HepG2 (cell line): ENCODE results near the gene DNAJC7. TPM values are rescaled to one million over a fixed set of nuclear protein-coding genes. Genes with fewer than 3 reads are reported as not detected.

Experiments
- ARID5B ChIP-seq: IDR thresholded peaks from 2 replicates; pipeline ENCODE4 v1.4.0; 2020; ENCODE audit warnings: mild to moderate bottlenecking, missing genetic modification reagents
- ATRX ChIP-seq: sonication (generic); formaldehyde crosslinking; IDR thresholded peaks from 2 replicates; pipeline ENCODE4 v1.4.0; 2020; ENCODE audit warnings: missing genetic modification reagents, borderline replicate concordance
- CENPBD1 ChIP-seq: sonication (generic); formaldehyde crosslinking; IDR thresholded peaks from 2 replicates; pipeline ENCODE4 v1.8.0; 2022; ENCODE audit warnings: missing genetic modification reagents, low read depth, mild to moderate bottlenecking, borderline replicate concordance
- CHCHD3 ChIP-seq: sonication (generic); formaldehyde crosslinking; IDR thresholded peaks from 2 replicates; pipeline ENCODE4 v1.8.0; 2022; ENCODE audit warnings: mild to moderate bottlenecking, missing genetic modification reagents, moderate library complexity
- CHD4 ChIP-seq: fragments of 200-600 bp; sonication (generic); IDR thresholded peaks from 2 replicates; pipeline ENCODE4 v1.7.0; 2017; ENCODE audit warnings: mild to moderate bottlenecking, low read length, borderline replicate concordance
- FOXC1 ChIP-seq: sonication (generic); formaldehyde crosslinking; IDR thresholded peaks from 2 replicates; pipeline ENCODE4 v1.8.0; 2022; ENCODE audit warnings: mild to moderate bottlenecking, missing genetic modification reagents, borderline replicate concordance
- KDM2A ChIP-seq: sonication (generic); formaldehyde crosslinking; IDR thresholded peaks from 2 replicates; pipeline ENCODE4 v1.4.0; 2020; ENCODE audit warnings: low read depth, missing genetic modification reagents, borderline replicate concordance
- NFE2L2 ChIP-seq: fragments of 150-350 bp; IDR thresholded peaks from 2 replicates; pipeline ENCODE4 v1.6.1; 2014; ENCODE audit warnings: low read length
- PATZ1 ChIP-seq: sonication (generic); formaldehyde crosslinking; IDR thresholded peaks from 2 replicates; pipeline ENCODE4 v1.4.0; 2020; ENCODE audit warnings: missing genetic modification reagents
- RAD21 ChIP-seq: fragments of 450-650 bp; formaldehyde crosslinking; IDR thresholded peaks from 2 replicates; pipeline ENCODE4 v1.5.0; 2020; ENCODE audit warnings: mild to moderate bottlenecking
- SSRP1 ChIP-seq: IDR thresholded peaks from 2 replicates; pipeline ENCODE4 v1.6.1; 2016; ENCODE audit warnings: control low read depth
- ZNF296 ChIP-seq: sonication (generic); formaldehyde crosslinking; conservative IDR thresholded peaks from 2 replicates; pipeline ENCODE4 v1.5.0; 2020; ENCODE audit warnings: mild to moderate bottlenecking, missing genetic modification reagents
- ZNF414 ChIP-seq: sonication (generic); formaldehyde crosslinking; IDR thresholded peaks from 2 replicates; pipeline ENCODE4 v1.5.0; 2020; ENCODE audit warnings: missing genetic modification reagents
- ZNF598 ChIP-seq: sonication (generic); formaldehyde crosslinking; IDR thresholded peaks from 2 replicates; pipeline ENCODE4 v1.5.1; 2020; ENCODE audit warnings: mild to moderate bottlenecking, missing genetic modification reagents, borderline replicate concordance
- ZNF614 ChIP-seq: IDR thresholded peaks from 2 replicates; pipeline ENCODE4 v1.6.1; 2018; ENCODE audit warnings: missing biosample characterization, missing genetic modification reagents, inconsistent platforms, borderline replicate concordance
- ZNF687 ChIP-seq: sonication (generic); formaldehyde crosslinking; IDR thresholded peaks from 2 replicates; pipeline ENCODE4 v1.5.1; 2020; ENCODE audit warnings: mild to moderate bottlenecking, missing genetic modification reagents, moderate library complexity
- ZNF737 ChIP-seq: sonication (generic); formaldehyde crosslinking; IDR thresholded peaks from 2 replicates; pipeline ENCODE4 v1.5.0; 2020; ENCODE audit warnings: missing genetic modification reagents, mild to moderate bottlenecking, borderline replicate concordance
- polyA plus RNA-seq, 8 experiments: library from polyadenylated mRNA; depleted of rRNA in 3 of 8; stranded (reverse) in 7 of 8; unstranded in 1 of 8; fragments of >200 nt; fragmentation: Illumina TruSeq in 4 of 8; extraction: Trizol in 4 of 8; gene quantifications; 2 replicates each; pipeline versions ENCODE4 v1.2.1 to v1.2.3, GENCODE V29; 2011 to 2016; ENCODE audit warnings: low read depth in 4 of 8, missing spikeins in 1 of 8, mixed read lengths in 1 of 8; ENCODE audit not compliant: insufficient read depth in 1 of 8
- total RNA-seq, 5 experiments: library from RNA; depleted of rRNA; stranded (reverse); fragments of >200 nt; fragmentation: Illumina TruSeq; extraction: Trizol; gene quantifications; 2 replicates each; pipeline ENCODE4 v1.2.3, GENCODE V29; 2016; ENCODE audit warnings: low read depth in 1 of 5

The DNAJC7 gene
- total and polyA plus RNA-seq, 2 of the 13 experiments (the other 11 are each of a cell fraction or from before 2014, with no cell fraction given), result 47.7 to 132 TPM

GRCh38 chr17:41965694-41966462 lies 51.4 kb downstream of the DNAJC7 start (continued):
- 0 out of 2 replicates have a peak, but pooled peaks have one; percentile 81 for TF ChIP-seq SSRP1 (CRISPR knock-in tag)
- TF ChIP-seq ZNF296 (CRISPR knock-in tag), result 0 out of 2 replicates have a peak, but pooled peaks have one; percentile 41
- TF ChIP-seq ATRX (CRISPR knock-in tag), result no peak
- TF ChIP-seq CHD4, result no peak
- 0 out of 2 replicates have a peak, but pooled peaks have one; percentile 10 for TF ChIP-seq ZNF614 (CRISPR knock-in tag)
- no peak for TF ChIP-seq CENPBD1 (CRISPR knock-in tag)
- TF ChIP-seq RAD21 (CRISPR knock-in tag), result 0 out of 2 replicates have a peak, but pooled peaks have one; percentile 14
- TF ChIP-seq ZNF414 (CRISPR knock-in tag), result peak; percentile 82
- TF ChIP-seq ZNF598 (CRISPR knock-in tag), result 0 out of 2 replicates have a peak, but pooled peaks have one; percentile 16
- TF ChIP-seq ARID5B, result peak; percentile 26; the same call in 1 of the 2 replicates
- TF ChIP-seq PATZ1 (CRISPR knock-in tag), result peak; percentile 65
- TF ChIP-seq KDM2A, result peak; percentile 35
- TF ChIP-seq CHCHD3 (CRISPR knock-in tag), result 0 out of 2 replicates have a peak, but pooled peaks have one; percentile 36
- no peak for TF ChIP-seq ZNF687 (CRISPR knock-in tag)
- 0 out of 2 replicates have a peak, but pooled peaks have one; percentile 26 for TF ChIP-seq ZNF737
- TF ChIP-seq FOXC1 (CRISPR knock-in tag), result peak; percentile 14; the same call in 1 of the 2 replicates
- TF ChIP-seq NFE2L2, result no peak
